ENCODE data around the gene TBC1D22A.
A peak's percentile ranks its signal among the peaks of the same experiment; 100 is the strongest.

Gene TBC1D22A

GRCh38 chr22:46914481-46914880 is 152.0 kb downstream of the TBC1D22A start:
- DNase-seq: no peak

- peak; percentile 64 for DNase-seq
Observed at GRCh38 chr22:46914916-46915894, 152.8 kb downstream of the TBC1D22A start.

- no peak for DNase-seq
Observed at GRCh38 chr22:46915950-46916730, 153.7 kb downstream of the TBC1D22A start.

GRCh38 chr22:46916886-46917770 is 154.7 kb downstream of the TBC1D22A start:
- DNase-seq: no peak

- no peak for DNase-seq
Observed at GRCh38 chr22:46917771-46918101, 155.3 kb downstream of the TBC1D22A start.

GRCh38 chr22:46918197-46918596 is 155.7 kb downstream of the TBC1D22A start:
- no peak for DNase-seq

GRCh38 chr22:46922037-46922436 is 159.6 kb downstream of the TBC1D22A start:
- no peak for DNase-seq

- no peak for DNase-seq
Observed at GRCh38 chr22:46923394-46923793, 160.9 kb downstream of the TBC1D22A start.

GRCh38 chr22:46925818-46926217 is 163.4 kb downstream of the TBC1D22A start:
- DNase-seq: no peak

- no peak for DNase-seq
Observed at GRCh38 chr22:46929046-46929709, 166.7 kb downstream of the TBC1D22A start.

GRCh38 chr22:46929710-46930204 is 167.3 kb downstream of the TBC1D22A start:
- DNase-seq: no peak

- DNase-seq: no peak
Observed at GRCh38 chr22:46931414-46931813, 169.0 kb downstream of the TBC1D22A start.

GRCh38 chr22:46931881-46932280 is 169.4 kb downstream of the TBC1D22A start:
- DNase-seq: no peak

- DNase-seq: no peak
Observed at GRCh38 chr22:46933040-46933930, 170.8 kb downstream of the TBC1D22A start.

- DNase-seq: no peak
Observed at GRCh38 chr22:46934172-46934745, 171.8 kb downstream of the TBC1D22A start.

GRCh38 chr22:46934746-46935491 is 172.5 kb downstream of the TBC1D22A start:
- DNase-seq: no peak

GRCh38 chr22:46935506-46936377 is 173.3 kb downstream of the TBC1D22A start:
- DNase-seq: peak; percentile 86

GRCh38 chr22:46936378-46936903 is 174.0 kb downstream of the TBC1D22A start:
- DNase-seq: peak; percentile 69

GRCh38 chr22:46937185-46937584 is 174.7 kb downstream of the TBC1D22A start:
- DNase-seq: no peak

Data from NCI-H2029 (cell line).